B cell (primary cell): ENCODE results near the gene STEAP1B. TPM values are rescaled to one million over a fixed set of nuclear protein-coding genes. Genes with fewer than 3 reads are reported as not detected.

ENCODE experiments used
- ATAC-seq: fragments of 200-7000 bp; cut with Tn5 transposase; one replicate; pipeline ENCODE4 v1.10.0; 2021; ENCODE audit warnings: low read depth, mild to moderate bottlenecking, moderate number of reproducible peaks, moderate library complexity
- CTCF ChIA-PET: fragments of 350-600 bp; sonication (Branson Sonifier 250); formaldehyde crosslinking; loops from one replicate; lab custom pipeline; 2021; ENCODE audit warnings: antibody characterized with exemption, inconsistent platforms; lab: Charles Lee
- POLR2A ChIA-PET: fragments of 350-600 bp; sonication (Branson Sonifier 250); formaldehyde crosslinking; loops from one replicate; lab custom pipeline; 2021; ENCODE audit warnings: antibody characterized with exemption; lab: Charles Lee
- DNase-seq: peaks from one replicate; pipeline ENCODE4 v3.0.0; 2013
- H2AFZ ChIP-seq: 2 replicates; pipeline ENCODE4 v1.6.1; 2012; ENCODE audit warnings: mild to moderate bottlenecking, low read depth, low read length; ENCODE audit not compliant: insufficient read depth, poor library complexity, severe bottlenecking
- H3K27ac ChIP-seq, 2 donors: 1 replicate in 1 of 2; 2 replicates in 1 of 2; pipeline ENCODE4 v1.5.1; 2012 to 2013; ENCODE audit warnings: low read length in 2 of 2, mild to moderate bottlenecking in 2 of 2, moderate library complexity in 1 of 2
- H3K27me3 ChIP-seq, 4 experiments: fragments of 200-600 bp in 1 of 4; sonication (generic) in 1 of 4; replicated peaks in 1 of 4; 1 replicate in 2 of 4; 2 replicates in 2 of 4; pipeline versions ENCODE4 v1.6.1 to v1.7.0; 2013 to 2016; ENCODE audit warnings: low read length in 3 of 4, mild to moderate bottlenecking in 2 of 4, mixed read lengths in 1 of 4, moderate library complexity in 1 of 4; ENCODE audit not compliant: insufficient read depth in 4 of 4, control insufficient read depth in 3 of 4; ENCODE audit errors: control extremely low read depth in 1 of 4
- H3K36me3 ChIP-seq, 2 experiments: replicated peaks in 1 of 2; 1 replicate in 1 of 2; 2 replicates in 1 of 2; pipeline versions ENCODE4 v1.6.1 to v1.7.1; 2013; ENCODE audit warnings: low read length in 1 of 2; ENCODE audit not compliant: insufficient read depth in 2 of 2, control insufficient read depth in 1 of 2; ENCODE audit errors: control extremely low read depth in 1 of 2, extremely low read depth in 1 of 2
- H3K4me1 ChIP-seq, 2 donors: fragments of 200-600 bp in 1 of 2; sonication (generic) in 1 of 2; 1 replicate in 1 of 2; 2 replicates in 1 of 2; pipeline versions ENCODE4 v1.5.1 to v1.6.1; 2013 to 2017; ENCODE audit warnings: low read length in 2 of 2; ENCODE audit not compliant: control insufficient read depth in 2 of 2, insufficient read depth in 2 of 2
- H3K4me2 ChIP-seq: replicated peaks from 2 replicates; pipeline ENCODE3; 2012; ENCODE audit warnings: mild to moderate bottlenecking, low read depth, low read length; ENCODE audit not compliant: poor library complexity, severe bottlenecking
- H3K4me3 ChIP-seq, 5 experiments: fragments of 200-600 bp in 1 of 5; sonication (generic) in 1 of 5; 1 replicate in 3 of 5; 2 replicates in 2 of 5; pipeline versions ENCODE4 v1.5.1 to v1.7.0; 2011 to 2016; ENCODE audit warnings: low read length in 4 of 5, mild to moderate bottlenecking in 4 of 5, low read depth in 2 of 5, control low read depth in 1 of 5, moderate library complexity in 1 of 5; ENCODE audit not compliant: insufficient read depth in 1 of 5; ENCODE audit errors: control extremely low read depth in 1 of 5, extremely low read depth in 1 of 5
- H3K79me2 ChIP-seq: fragments of 200-600 bp; sonication (generic); one replicate; pipeline ENCODE4 v1.6.0; 2016; ENCODE audit warnings: low read length; ENCODE audit not compliant: control insufficient read depth, insufficient read depth
- H3K9ac ChIP-seq: fragments of 200-600 bp; sonication (generic); 2 replicates; pipeline ENCODE4 v1.6.1; 2017; ENCODE audit warnings: mild to moderate bottlenecking, low read length, moderate library complexity
- H3K9me3 ChIP-seq, 3 donors: one replicate each; pipeline versions ENCODE4 v1.6.1 to v1.7.1; 2013; ENCODE audit warnings: low read length in 2 of 3; ENCODE audit not compliant: control insufficient read depth in 2 of 3, insufficient read depth in 1 of 3; ENCODE audit errors: control extremely low read depth in 1 of 3
- H4K20me1 ChIP-seq: 2 replicates; pipeline ENCODE4 v1.6.0; 2012; ENCODE audit warnings: mild to moderate bottlenecking, low read length; ENCODE audit not compliant: insufficient read depth, control insufficient read depth, poor library complexity, severe bottlenecking
- H3K27ac Mint-ChIP-seq: one replicate; pipeline ENCODE4 v1.8.0; 2021; ENCODE audit warnings: mixed read lengths
- H3K27me3 Mint-ChIP-seq: one replicate; pipeline ENCODE4 v1.8.0; 2021; ENCODE audit warnings: mixed read lengths
- H3K4me1 Mint-ChIP-seq: one replicate; pipeline ENCODE4 v1.8.0; 2021; ENCODE audit warnings: mixed read lengths
- H3K4me3 Mint-ChIP-seq: one replicate; pipeline ENCODE4 v1.8.0; 2021; ENCODE audit warnings: mixed read lengths
- H3K9me3 Mint-ChIP-seq: one replicate; pipeline ENCODE4 v1.8.0; 2022; ENCODE audit warnings: mixed read lengths; ENCODE audit not compliant: insufficient read depth
- EZH2 ChIP-seq: IDR thresholded peaks from 2 replicates; pipeline ENCODE4 v1.6.1; 2012; ENCODE audit warnings: borderline replicate concordance, low read depth, mild to moderate bottlenecking, moderate library complexity, low read length; ENCODE audit not compliant: insufficient read depth, poor library complexity, severe bottlenecking
- WGBS: methylation state at CpG from one replicate; pipeline ENCODE4 v1.1.5; 2013; ENCODE audit warnings: missing lambda C conversion rate; ENCODE audit not compliant: insufficient coverage; 5-methylcytosine and 5-hydroxymethylcytosine counted together
- intact Hi-C: fragments of 100-400 bp; cut with micrococcal nuclease; formaldehyde crosslinking; loops from one replicate; pipeline ENCODE4 v1.10.0; 2022
- polyA plus RNA-seq: library from polyadenylated mRNA; depleted of rRNA; stranded (reverse); fragments of >200 nt; gene quantifications from 2 replicates; pipeline ENCODE4 v1.2.3, GENCODE V29; 2012
- total RNA-seq, 2 donors: library from RNA; stranded (reverse); fragments of 120-200 nt in 1 of 2; gene quantifications; 1 replicate in 1 of 2; 2 replicates in 1 of 2; pipeline versions ENCODE4 v1.2.3 to v1.2.4, GENCODE V29; 2013 to 2022
- TF ChIP-seq, protein P1 (sequence below): fragments of 200-600 bp; IDR thresholded peaks from one replicate; pipeline ENCODE4 v1.8.0; 2022; ENCODE audit warnings: antibody characterized with exemption, mild to moderate bottlenecking

The STEAP1B gene
- total and polyA plus RNA-seq, 2 donors (not counting 1 experiment from before 2014, with no cell fraction given), result 8.8 to 24.7 TPM

DNA sequence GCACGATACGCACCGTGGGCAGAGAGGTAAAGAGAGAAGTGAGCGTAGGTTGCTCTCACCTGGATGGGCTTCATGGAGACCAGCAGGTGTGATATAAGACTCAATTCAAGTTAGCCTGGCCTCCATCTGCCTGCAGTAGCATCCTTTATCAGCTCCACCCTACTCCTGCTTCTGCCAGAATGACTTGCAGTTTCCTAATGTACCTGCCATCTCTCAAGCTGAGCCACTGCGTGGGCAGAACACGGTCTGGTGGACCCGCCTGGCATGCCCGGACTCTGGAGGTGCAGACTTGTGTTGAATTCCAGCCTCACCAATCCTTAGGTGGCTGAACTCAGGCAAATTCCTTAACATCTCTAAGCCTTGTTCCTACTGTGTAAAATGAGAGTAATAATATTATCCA, 64.3 kb downstream of the STEAP1B start:
- Histone ChIP-seq H3K9me3 (no peaks in the 10 kb centered on the region), H3K4me2 (peak overlapping the region; percentile 42), H3K27me3 (no peaks in the 10 kb centered on the region), H3K27ac (peak overlapping the region in 1 of 2 donors; percentile 11), H3K36me3 (no peaks in the 10 kb centered on the region), H2AFZ (peak overlapping the region; percentile 8), H3K4me3 (no peak overlapping the region), H4K20me1 (no peaks in the 10 kb centered on the region), H3K4me1 (peaks cover 18 to 26% of the 10 kb centered on the region in 2 donors), H3K79me2 (no peaks in the 10 kb centered on the region), H3K9ac (peak overlapping the region; percentile 13)
- intact Hi-C loops, result no loop called here
- H3K4me3 Mint-ChIP-seq, result peak overlapping the region; percentile 30
- peaks cover 34% of the 10 kb centered on the region for H3K4me1 Mint-ChIP-seq
- no peaks in the 10 kb centered on the region for H3K27me3 Mint-ChIP-seq
- ChIA-PET POLR2A (no interaction called here), CTCF (interaction anchor here (1.5 to 2.0 kb wide), 2 partner anchors 10 to 326 kb away, joined by 7 to 8 read pairs; no protein-coding TSS in a partner anchor)
- H3K27ac Mint-ChIP-seq, result peak overlapping the region; percentile 47
- DNase-seq, result no peak
- H3K9me3 Mint-ChIP-seq, result no peaks in the 10 kb centered on the region
- WGBS, result 75% methylated on average over 1 of the region's 8 CpGs
- TF ChIP-seq, protein P1, sequence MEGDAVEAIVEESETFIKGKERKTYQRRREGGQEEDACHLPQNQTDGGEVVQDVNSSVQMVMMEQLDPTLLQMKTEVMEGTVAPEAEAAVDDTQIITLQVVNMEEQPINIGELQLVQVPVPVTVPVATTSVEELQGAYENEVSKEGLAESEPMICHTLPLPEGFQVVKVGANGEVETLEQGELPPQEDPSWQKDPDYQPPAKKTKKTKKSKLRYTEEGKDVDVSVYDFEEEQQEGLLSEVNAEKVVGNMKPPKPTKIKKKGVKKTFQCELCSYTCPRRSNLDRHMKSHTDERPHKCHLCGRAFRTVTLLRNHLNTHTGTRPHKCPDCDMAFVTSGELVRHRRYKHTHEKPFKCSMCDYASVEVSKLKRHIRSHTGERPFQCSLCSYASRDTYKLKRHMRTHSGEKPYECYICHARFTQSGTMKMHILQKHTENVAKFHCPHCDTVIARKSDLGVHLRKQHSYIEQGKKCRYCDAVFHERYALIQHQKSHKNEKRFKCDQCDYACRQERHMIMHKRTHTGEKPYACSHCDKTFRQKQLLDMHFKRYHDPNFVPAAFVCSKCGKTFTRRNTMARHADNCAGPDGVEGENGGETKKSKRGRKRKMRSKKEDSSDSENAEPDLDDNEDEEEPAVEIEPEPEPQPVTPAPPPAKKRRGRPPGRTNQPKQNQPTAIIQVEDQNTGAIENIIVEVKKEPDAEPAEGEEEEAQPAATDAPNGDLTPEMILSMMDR, result no peak
- TF ChIP-seq EZH2, result no peak
- no peak for ATAC-seq

DNA sequence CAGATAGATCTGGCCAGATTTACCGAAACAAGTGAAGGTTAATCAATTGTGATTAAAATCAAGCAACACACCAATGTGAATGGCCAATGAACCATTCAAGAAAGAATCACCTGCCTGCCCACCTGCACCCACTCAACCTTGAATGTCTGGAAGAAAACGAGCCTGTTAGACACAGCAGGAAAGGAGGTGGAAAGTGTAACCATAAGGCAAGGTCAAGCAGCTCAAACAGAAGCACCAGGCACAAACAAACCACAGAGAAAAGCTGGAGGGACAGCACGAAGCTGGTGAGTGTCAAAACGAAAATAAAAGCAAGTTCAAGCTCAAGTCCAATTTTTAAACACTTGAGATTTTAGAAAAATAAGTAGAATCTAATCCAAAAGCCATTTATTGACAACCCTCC, 64.9 kb downstream of the STEAP1B start:
- peaks cover 18 to 26% of the 10 kb centered on the region in 2 donors for H3K4me1 ChIP-seq
- H4K20me1 ChIP-seq, result no peaks in the 10 kb centered on the region
- ChIA-PET CTCF (interaction anchor here (1.5 to 2.0 kb wide), 2 partner anchors 10 to 325 kb away, joined by 7 to 8 read pairs; no protein-coding TSS in a partner anchor), POLR2A (no interaction called here)
- H3K27me3 Mint-ChIP-seq, result no peaks in the 10 kb centered on the region
- no peaks in the 10 kb centered on the region for H3K79me2 ChIP-seq
- no peak overlapping the region for H2AFZ ChIP-seq
- peak overlapping the region; percentile 32 for H3K4me3 Mint-ChIP-seq
- H3K27me3 ChIP-seq, result no peaks in the 10 kb centered on the region
- H3K9me3 ChIP-seq, result no peaks in the 10 kb centered on the region
- H3K9me3 Mint-ChIP-seq, result no peaks in the 10 kb centered on the region
- intact Hi-C loops, result no loop called here
- H3K4me3 ChIP-seq, result no peak overlapping the region
- peak overlapping the region; percentile 13 for H3K9ac ChIP-seq
- H3K27ac ChIP-seq, result peak overlapping the region in 1 of 2 donors; percentile 11
- H3K27ac Mint-ChIP-seq, result peak overlapping the region; percentile 28
- 86% methylated on average over 1 of the region's 4 CpGs for WGBS
- DNase-seq (no peak), ATAC-seq (no peak)
- TF ChIP-seq, protein P1, result no peak
- TF ChIP-seq EZH2, result no peak
- H3K4me2 ChIP-seq, result peak overlapping the region; percentile 42
- H3K4me1 Mint-ChIP-seq, result peaks cover 34% of the 10 kb centered on the region
- no peaks in the 10 kb centered on the region for H3K36me3 ChIP-seq
